MM.1S (cell line): ENCODE measurements around the gene LCA5L.

Experiments
- DNase-seq: peaks from one replicate; pipeline ENCODE4 v3.0.0-alpha.2; 2015
- H2AFZ ChIP-seq: fragments of 300-600 bp; sonication (generic); 2 replicates; pipeline ENCODE4 v1.6.0; 2016; ENCODE audit warnings: antibody characterized with exemption, low read length
- H3F3A ChIP-seq: fragments of 300-600 bp; sonication (generic); 2 replicates; pipeline ENCODE4 v1.6.1; 2016; ENCODE audit warnings: mild to moderate bottlenecking, antibody characterized with exemption, low read length, moderate library complexity, mixed read lengths; ENCODE audit not compliant: insufficient read depth
- H3K27ac ChIP-seq: fragments of 300-600 bp; sonication (generic); 2 replicates; pipeline ENCODE4 v1.5.1; 2016; ENCODE audit warnings: mild to moderate bottlenecking, low read length
- H3K27me3 ChIP-seq: fragments of 300-600 bp; sonication (generic); replicated peaks from 2 replicates; pipeline ENCODE4 v1.6.0; 2016; ENCODE audit warnings: low read length; ENCODE audit not compliant: insufficient read depth
- H3K36me3 ChIP-seq: fragments of 300-600 bp; sonication (generic); replicated peaks from 2 replicates; pipeline ENCODE4 v1.6.1; 2016; ENCODE audit warnings: mild to moderate bottlenecking, low read length, mixed read lengths; ENCODE audit not compliant: insufficient read depth
- H3K4me1 ChIP-seq: fragments of 300-600 bp; sonication (generic); 2 replicates; pipeline ENCODE4 v1.6.1; 2016; ENCODE audit warnings: low read length, mixed read lengths
- H3K4me2 ChIP-seq: fragments of 300-600 bp; sonication (generic); 2 replicates; pipeline ENCODE4 v1.6.0; 2016; ENCODE audit warnings: low read depth, low read length
- H3K4me3 ChIP-seq: fragments of 300-600 bp; sonication (generic); 2 replicates; pipeline ENCODE4 v1.5.1; 2016; ENCODE audit warnings: low read length, mixed read lengths
- H3K79me2 ChIP-seq: fragments of 300-600 bp; sonication (generic); 2 replicates; pipeline ENCODE4 v1.6.1; 2016; ENCODE audit warnings: mixed run types, low read length, mixed read lengths
- H3K9ac ChIP-seq: fragments of 300-600 bp; sonication (generic); 2 replicates; pipeline ENCODE4 v1.6.1; 2016; ENCODE audit warnings: low read length, mixed read lengths
- H3K9me2 ChIP-seq: fragments of 300-600 bp; sonication (generic); replicated peaks from 2 replicates; pipeline ENCODE4 v1.6.1; 2016; ENCODE audit warnings: mild to moderate bottlenecking, low read length, mixed read lengths; ENCODE audit not compliant: insufficient read depth
- H3K9me3 ChIP-seq: fragments of 300-600 bp; sonication (generic); replicated peaks from 2 replicates; pipeline ENCODE4 v1.6.1; 2016; ENCODE audit warnings: mild to moderate bottlenecking, low read length, mixed read lengths; ENCODE audit not compliant: insufficient read depth
- H4K20me1 ChIP-seq: fragments of 300-600 bp; sonication (generic); 2 replicates; pipeline ENCODE4 v1.6.1; 2016; ENCODE audit warnings: mild to moderate bottlenecking, low read length, moderate library complexity, mixed read lengths; ENCODE audit not compliant: insufficient read depth
- EZH2 ChIP-seq: fragments of 300-600 bp; sonication (generic); optimal IDR thresholded peaks from 2 replicates; pipeline ENCODE3; 2017; ENCODE audit warnings: low read depth, mild to moderate bottlenecking, antibody characterized with exemption, low read length, mixed read lengths
- EZH2phosphoT487 ChIP-seq: fragments of 300-600 bp; sonication (generic); IDR thresholded peaks from 2 replicates; pipeline ENCODE4 v1.6.1; 2018; ENCODE audit warnings: antibody characterized with exemption, low read length
- TF ChIP-seq, protein P1 (sequence below): fragments of 300-600 bp; sonication (generic); IDR thresholded peaks from 2 replicates; pipeline ENCODE4 v1.5.1; 2016; ENCODE audit warnings: antibody characterized with exemption, low read length, mixed read lengths

Gene LCA5L

GRCh38 chr21:39390212-39390765 is 55.3 kb downstream of the LCA5L start:
- no peak overlapping the region for H2AFZ ChIP-seq
- H3K9me2 ChIP-seq, result no peaks in the 10 kb centered on the region
- no peaks in the 10 kb centered on the region for H4K20me1 ChIP-seq
- H3K27ac ChIP-seq, result no peak overlapping the region
- no peak overlapping the region for H3K9ac ChIP-seq
- H3K4me3 ChIP-seq, result no peak overlapping the region
- no peak for DNase-seq
- peaks cover 21% of the 10 kb centered on the region for H3K79me2 ChIP-seq
- H3F3A ChIP-seq, result peaks cover 6% of the 10 kb centered on the region; the same call in 1 of the 2 replicates
- H3K4me1 ChIP-seq, result peaks cover 4% of the 10 kb centered on the region; the same call in 1 of the 2 replicates
- no peaks in the 10 kb centered on the region for H3K36me3 ChIP-seq
- no peaks in the 10 kb centered on the region for H3K27me3 ChIP-seq
- no peak overlapping the region for H3K4me2 ChIP-seq
- no peak for TF ChIP-seq EZH2
- TF ChIP-seq, protein P1, sequence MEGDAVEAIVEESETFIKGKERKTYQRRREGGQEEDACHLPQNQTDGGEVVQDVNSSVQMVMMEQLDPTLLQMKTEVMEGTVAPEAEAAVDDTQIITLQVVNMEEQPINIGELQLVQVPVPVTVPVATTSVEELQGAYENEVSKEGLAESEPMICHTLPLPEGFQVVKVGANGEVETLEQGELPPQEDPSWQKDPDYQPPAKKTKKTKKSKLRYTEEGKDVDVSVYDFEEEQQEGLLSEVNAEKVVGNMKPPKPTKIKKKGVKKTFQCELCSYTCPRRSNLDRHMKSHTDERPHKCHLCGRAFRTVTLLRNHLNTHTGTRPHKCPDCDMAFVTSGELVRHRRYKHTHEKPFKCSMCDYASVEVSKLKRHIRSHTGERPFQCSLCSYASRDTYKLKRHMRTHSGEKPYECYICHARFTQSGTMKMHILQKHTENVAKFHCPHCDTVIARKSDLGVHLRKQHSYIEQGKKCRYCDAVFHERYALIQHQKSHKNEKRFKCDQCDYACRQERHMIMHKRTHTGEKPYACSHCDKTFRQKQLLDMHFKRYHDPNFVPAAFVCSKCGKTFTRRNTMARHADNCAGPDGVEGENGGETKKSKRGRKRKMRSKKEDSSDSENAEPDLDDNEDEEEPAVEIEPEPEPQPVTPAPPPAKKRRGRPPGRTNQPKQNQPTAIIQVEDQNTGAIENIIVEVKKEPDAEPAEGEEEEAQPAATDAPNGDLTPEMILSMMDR, result no peak
- no peak for TF ChIP-seq EZH2phosphoT487
- no peaks in the 10 kb centered on the region for H3K9me3 ChIP-seq

DNA sequence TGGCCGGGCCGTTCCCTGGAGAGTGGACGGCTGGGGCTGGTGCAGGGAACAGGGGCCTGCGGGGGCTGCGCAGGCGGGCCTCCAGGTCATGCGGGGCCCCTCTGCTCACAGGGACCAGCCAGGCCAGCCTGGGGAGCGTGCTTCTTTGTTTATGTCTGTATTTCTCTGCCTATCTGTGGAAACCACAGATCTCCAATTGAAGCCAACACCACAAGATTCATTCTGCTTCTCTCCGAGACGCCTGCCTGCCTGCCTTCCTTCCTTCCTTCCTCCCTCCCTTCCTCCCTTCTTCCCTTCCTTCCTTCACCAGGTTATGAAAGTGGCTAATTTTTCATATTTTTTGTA is 56.8 kb downstream of the LCA5L start:
- Histone ChIP-seq H3K27ac (no peak overlapping the region), H3K4me2 (peak overlapping the region; percentile 82), H3K79me2 (peaks cover 25% of the 10 kb centered on the region), H3K4me1 (peaks cover 4% of the 10 kb centered on the region; the same call in 1 of the 2 replicates), H3F3A (peaks cover 6% of the 10 kb centered on the region; the same call in 1 of the 2 replicates), H4K20me1 (no peaks in the 10 kb centered on the region), H3K27me3 (no peaks in the 10 kb centered on the region), H3K36me3 (no peaks in the 10 kb centered on the region), H2AFZ (peak overlapping the region; percentile 83), H3K9me3 (no peaks in the 10 kb centered on the region), H3K9me2 (no peaks in the 10 kb centered on the region), H3K9ac (peak overlapping the region; percentile 14; the same call in 1 of the 2 replicates), H3K4me3 (peak overlapping the region; percentile 44)
- TF ChIP-seq, protein P1, result no peak
- no peak for TF ChIP-seq EZH2phosphoT487
- TF ChIP-seq EZH2, result no peak
- DNase-seq, result no peak

DNA sequence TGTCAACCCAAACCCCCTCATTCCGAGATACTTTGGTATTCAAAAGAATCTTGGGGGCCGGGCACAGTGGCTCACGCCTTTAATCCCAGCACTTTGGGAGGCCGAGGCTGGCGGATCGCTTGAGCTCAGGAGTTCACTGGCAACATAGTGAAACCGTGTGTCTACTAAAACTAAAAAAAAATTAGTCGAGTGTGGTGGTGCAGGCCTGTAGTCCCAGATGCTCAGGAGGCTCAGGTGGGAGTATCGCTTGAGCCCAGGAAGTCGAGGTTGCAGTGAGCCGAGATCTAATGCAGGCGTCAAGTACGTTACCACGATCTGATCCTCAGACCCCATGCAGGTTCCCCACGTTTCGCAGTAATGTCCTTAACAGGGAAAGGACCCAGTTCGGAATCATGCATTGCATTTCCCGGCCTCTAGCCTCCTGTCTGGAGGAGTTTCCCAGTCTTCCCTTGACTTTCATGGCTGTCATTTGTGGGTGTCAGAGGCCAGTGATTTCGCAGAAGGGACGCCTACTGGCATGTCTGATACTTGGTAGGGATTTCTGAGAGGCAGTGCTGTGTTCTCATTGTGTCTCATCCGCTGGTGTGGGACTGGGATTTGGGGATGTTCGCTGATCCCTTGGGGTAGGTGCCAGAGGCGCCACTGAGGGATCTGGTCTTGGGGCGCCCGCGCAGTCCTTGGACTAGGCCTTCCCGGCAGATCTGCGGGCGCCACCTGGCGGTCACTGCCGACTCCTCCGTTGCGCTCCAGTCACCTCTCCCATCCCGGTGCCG is 57.4 kb downstream of the LCA5L start:
- TF ChIP-seq EZH2phosphoT487 (no peak), EZH2 (no peak)
- TF ChIP-seq, protein P1, result peak; percentile 99
- Histone ChIP-seq H3K4me2 (peak overlapping the region; percentile 82), H3K4me1 (peaks cover 4% of the 10 kb centered on the region; the same call in 1 of the 2 replicates), H3F3A (peaks cover 6% of the 10 kb centered on the region; the same call in 1 of the 2 replicates), H3K9me3 (no peaks in the 10 kb centered on the region), H3K27me3 (no peaks in the 10 kb centered on the region), H3K9ac (peak overlapping the region; percentile 14; the same call in 1 of the 2 replicates), H3K27ac (peak overlapping the region; percentile 5; the same call in 1 of the 2 replicates), H2AFZ (peak overlapping the region; percentile 83), H3K4me3 (peak overlapping the region; percentile 44), H3K79me2 (peaks cover 25% of the 10 kb centered on the region), H3K9me2 (no peaks in the 10 kb centered on the region), H4K20me1 (no peaks in the 10 kb centered on the region), H3K36me3 (no peaks in the 10 kb centered on the region)
- peak; percentile 88 for DNase-seq
